ENCODE data around the gene GALNT7.
A peak's percentile ranks its signal among the peaks of the same experiment; 100 is the strongest.

The GALNT7 gene

GRCh38 chr4:173301518-173302201 is 133.0 kb downstream of the GALNT7 start:
- Mint-ChIP-seq H3K9me3 (no peaks in the 10 kb centered on the region), H3K27me3 (no peaks in the 10 kb centered on the region), H3K4me1 (no peaks in the 10 kb centered on the region), H3K27ac (peak overlapping the region in 1 of 2 donors; percentile 56), H3K4me3 (no peak overlapping the region)
- peak; percentile 40 for ATAC-seq
- DNase-seq: no peak

GRCh38 chr4:173307778-173308177 is 139.2 kb downstream of the GALNT7 start:
- Mint-ChIP-seq H3K27me3 (no peaks in the 10 kb centered on the region), H3K9me3 (no peaks in the 10 kb centered on the region), H3K4me3 (no peak overlapping the region), H3K4me1 (no peaks in the 10 kb centered on the region), H3K27ac (no peak overlapping the region)
- DNase-seq: no peak
- ATAC-seq: no peak

GRCh38 chr4:173311368-173311767 is 142.8 kb downstream of the GALNT7 start:
- ATAC-seq (no peak), DNase-seq (no peak)
- Mint-ChIP-seq H3K27me3 (no peaks in the 10 kb centered on the region), H3K27ac (peak overlapping the region; percentile 14 to 60), H3K4me1 (no peaks in the 10 kb centered on the region), H3K4me3 (no peak overlapping the region), H3K9me3 (no peaks in the 10 kb centered on the region)

GRCh38 chr4:173314715-173315114 is 146.1 kb downstream of the GALNT7 start:
- ATAC-seq (no peak), DNase-seq (no peak)
- Mint-ChIP-seq H3K4me3 (no peak overlapping the region), H3K27me3 (no peaks in the 10 kb centered on the region), H3K27ac (no peak overlapping the region), H3K4me1 (no peaks in the 10 kb centered on the region), H3K9me3 (no peaks in the 10 kb centered on the region)

DNA sequence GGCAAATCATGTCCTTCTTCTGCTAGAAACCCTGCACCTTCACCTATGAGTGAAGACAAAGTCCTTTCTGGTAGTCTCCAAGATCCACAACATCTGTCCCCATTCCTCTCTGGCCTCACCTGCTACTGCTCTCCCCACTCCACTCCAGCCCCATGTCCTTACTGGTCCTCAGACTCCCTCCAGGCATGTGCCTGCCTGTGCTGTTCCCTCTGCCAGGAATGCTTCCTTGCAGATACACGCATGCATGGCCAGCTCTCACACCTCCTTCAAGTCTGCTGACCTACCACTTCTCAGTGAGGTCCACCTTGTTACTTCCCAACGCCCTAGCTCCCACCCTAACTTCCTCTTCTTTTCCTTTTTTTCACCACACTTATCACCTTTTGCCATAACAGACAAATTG is 147.4 kb downstream of the GALNT7 start:
- no peaks in the 10 kb centered on the region for H3K4me1 Mint-ChIP-seq
- no peak overlapping the region for H3K27ac Mint-ChIP-seq
- no peak for DNase-seq
- no peaks in the 10 kb centered on the region for H3K27me3 Mint-ChIP-seq
- no peak overlapping the region for H3K4me3 Mint-ChIP-seq
- H3K9me3 Mint-ChIP-seq: no peaks in the 10 kb centered on the region
- no peak for ATAC-seq

DNA sequence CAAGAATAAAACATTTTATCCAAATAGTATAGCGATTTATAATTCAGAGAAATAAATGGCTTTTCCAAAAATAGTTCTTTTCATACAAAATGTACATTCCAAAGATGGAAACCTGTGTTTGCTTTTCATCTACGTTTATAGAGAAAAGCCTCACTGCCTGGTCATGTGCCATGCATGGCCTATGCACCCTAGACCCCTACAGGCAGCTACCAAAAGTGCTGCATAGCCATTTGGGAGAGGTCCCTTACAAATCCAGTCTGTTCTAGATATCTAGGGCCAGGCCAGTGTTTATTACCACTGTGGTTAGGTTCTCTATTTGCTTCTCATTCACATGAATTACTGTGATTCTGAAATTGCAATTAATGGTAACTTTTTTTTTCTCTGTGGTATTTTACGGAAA is 148.4 kb downstream of the GALNT7 start:
- DNase-seq: no peak
- peak; percentile 74 for ATAC-seq
- Mint-ChIP-seq H3K27ac (no peak overlapping the region), H3K4me1 (no peaks in the 10 kb centered on the region), H3K4me3 (no peak overlapping the region), H3K27me3 (no peaks in the 10 kb centered on the region), H3K9me3 (no peaks in the 10 kb centered on the region)

- ATAC-seq: no peak
- Mint-ChIP-seq H3K27me3 (no peaks in the 10 kb centered on the region), H3K4me3 (no peak overlapping the region), H3K27ac (no peak overlapping the region), H3K4me1 (no peaks in the 10 kb centered on the region), H3K9me3 (no peaks in the 10 kb centered on the region)
- no peak for DNase-seq
These were observed 149.6 kb downstream of the GALNT7 start for GRCh38 chr4:173318240-173318639.

DNA sequence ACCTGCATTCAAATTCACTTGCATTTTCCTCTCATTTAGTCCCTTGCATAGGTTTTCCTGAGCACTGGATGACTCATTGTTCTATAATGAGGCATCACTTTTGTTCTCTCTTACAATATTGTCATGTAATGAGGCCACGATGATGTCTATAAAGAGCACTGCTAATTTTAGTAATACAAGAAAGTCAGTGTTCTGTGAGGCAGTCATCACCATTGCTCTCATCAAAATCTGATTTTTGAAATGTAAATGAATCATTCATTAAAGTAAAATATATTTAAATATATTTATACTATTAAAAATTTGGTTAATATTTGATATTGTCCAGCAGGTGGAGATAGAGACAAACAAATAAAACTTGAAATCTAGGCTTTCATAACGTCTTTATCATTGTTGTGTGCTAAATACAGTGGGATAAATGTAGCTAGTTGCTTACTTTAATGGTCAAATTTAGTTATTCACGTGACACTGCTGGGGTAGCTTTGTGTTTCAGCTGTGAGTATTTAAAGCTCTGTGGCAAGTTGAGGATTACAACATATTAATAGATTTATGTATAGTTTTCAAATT is 150.1 kb downstream of the GALNT7 start:
- DNase-seq: no peak
- no peaks in the 10 kb centered on the region for H3K9me3 Mint-ChIP-seq
- H3K4me3 Mint-ChIP-seq: no peak overlapping the region
- no peaks in the 10 kb centered on the region for H3K4me1 Mint-ChIP-seq
- H3K27me3 Mint-ChIP-seq: no peaks in the 10 kb centered on the region
- ATAC-seq: no peak
- no peak overlapping the region for H3K27ac Mint-ChIP-seq

DNA sequence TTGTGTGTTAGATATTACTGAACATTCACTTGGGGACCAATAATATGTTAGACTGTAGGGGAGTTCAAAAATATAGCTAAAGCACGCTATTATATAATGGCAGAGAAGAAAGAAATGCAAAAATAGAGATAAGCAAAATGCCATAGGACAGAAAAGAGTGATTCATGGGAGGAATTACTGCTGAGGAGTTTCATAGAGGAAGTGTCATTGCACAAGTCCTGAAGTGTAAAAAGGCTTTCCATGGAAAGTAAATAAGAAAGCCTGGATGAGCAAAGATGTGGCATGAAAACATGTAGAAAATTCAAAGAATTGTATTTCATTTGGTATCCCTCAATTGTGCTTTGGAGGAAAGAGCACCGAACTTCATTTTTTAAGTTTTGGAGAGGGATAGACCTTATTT is 151.1 kb downstream of the GALNT7 start:
- Mint-ChIP-seq H3K27me3 (no peaks in the 10 kb centered on the region), H3K9me3 (no peaks in the 10 kb centered on the region), H3K4me3 (no peak overlapping the region), H3K4me1 (no peaks in the 10 kb centered on the region), H3K27ac (no peak overlapping the region)
- no peak for ATAC-seq
- no peak for DNase-seq

DNA sequence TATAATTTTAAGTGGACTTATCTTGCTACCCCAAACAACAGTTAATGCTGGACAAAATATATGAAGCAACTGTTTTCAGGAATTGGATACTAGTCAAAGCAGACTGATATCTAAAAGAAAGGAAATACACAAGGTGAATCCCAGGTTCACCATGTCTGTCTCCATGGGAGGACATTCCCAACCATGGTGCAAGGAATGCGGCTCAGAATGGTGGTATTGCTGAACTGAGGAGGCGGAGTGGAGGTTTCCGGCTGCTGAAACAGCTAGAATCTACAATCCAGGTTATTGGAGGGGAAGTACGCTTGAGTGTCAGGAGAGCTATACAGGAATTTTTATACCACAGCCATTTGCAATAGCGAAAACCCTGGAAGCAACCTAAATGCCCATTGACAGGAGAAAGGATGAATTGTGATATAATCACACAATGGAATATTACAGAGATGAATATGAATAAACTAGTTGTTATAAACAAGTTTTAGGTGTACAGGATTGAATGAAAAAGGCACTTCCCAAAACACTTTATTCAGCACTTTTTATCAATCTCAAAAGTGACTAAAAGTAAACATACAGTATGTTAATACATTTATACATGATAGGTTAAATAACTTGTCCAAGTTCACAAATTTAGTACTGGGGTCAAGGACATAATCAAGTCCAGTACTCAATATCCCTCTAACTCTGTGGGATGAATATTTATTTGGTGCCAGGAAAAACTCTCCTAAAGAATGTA is 156.6 kb downstream of the GALNT7 start:
- ATAC-seq: no peak
- Mint-ChIP-seq H3K27ac (no peak overlapping the region), H3K4me3 (no peak overlapping the region), H3K4me1 (no peaks in the 10 kb centered on the region), H3K27me3 (no peaks in the 10 kb centered on the region), H3K9me3 (no peaks in the 10 kb centered on the region)
- no peak for DNase-seq

- no peaks in the 10 kb centered on the region for H3K27me3 Mint-ChIP-seq
- no peak overlapping the region for H3K4me3 Mint-ChIP-seq
- no peak for DNase-seq
- no peak overlapping the region for H3K27ac Mint-ChIP-seq
- no peaks in the 10 kb centered on the region for H3K9me3 Mint-ChIP-seq
- ATAC-seq: no peak
- H3K4me1 Mint-ChIP-seq: peaks cover 14% of the 10 kb centered on the region
These were observed 159.8 kb downstream of the GALNT7 start for GRCh38 chr4:173328236-173328901.

DNA sequence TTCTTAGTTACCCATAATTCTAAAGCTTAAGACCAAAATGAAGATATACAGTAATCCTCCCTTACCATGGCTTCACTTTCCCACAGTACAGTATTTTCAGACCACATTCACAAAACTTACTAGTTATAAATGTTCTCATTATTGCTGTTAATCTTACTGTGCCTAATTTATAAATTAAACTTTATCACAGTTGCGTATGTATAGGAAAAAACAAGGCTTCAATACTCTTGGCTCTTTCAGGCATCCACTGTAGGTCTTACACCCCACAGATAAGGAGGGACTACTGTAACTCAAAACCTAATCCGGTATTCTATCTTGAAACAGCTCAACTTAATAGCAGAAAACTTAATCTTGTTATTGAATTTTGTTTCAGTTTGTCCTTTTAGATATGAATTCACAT is 162.0 kb downstream of the GALNT7 start:
- DNase-seq (no peak), ATAC-seq (no peak)
- Mint-ChIP-seq H3K27me3 (no peaks in the 10 kb centered on the region), H3K27ac (peak overlapping the region in 1 of 2 donors; percentile 23), H3K4me3 (no peak overlapping the region), H3K4me1 (peaks cover 24% of the 10 kb centered on the region), H3K9me3 (no peaks in the 10 kb centered on the region)

DNA sequence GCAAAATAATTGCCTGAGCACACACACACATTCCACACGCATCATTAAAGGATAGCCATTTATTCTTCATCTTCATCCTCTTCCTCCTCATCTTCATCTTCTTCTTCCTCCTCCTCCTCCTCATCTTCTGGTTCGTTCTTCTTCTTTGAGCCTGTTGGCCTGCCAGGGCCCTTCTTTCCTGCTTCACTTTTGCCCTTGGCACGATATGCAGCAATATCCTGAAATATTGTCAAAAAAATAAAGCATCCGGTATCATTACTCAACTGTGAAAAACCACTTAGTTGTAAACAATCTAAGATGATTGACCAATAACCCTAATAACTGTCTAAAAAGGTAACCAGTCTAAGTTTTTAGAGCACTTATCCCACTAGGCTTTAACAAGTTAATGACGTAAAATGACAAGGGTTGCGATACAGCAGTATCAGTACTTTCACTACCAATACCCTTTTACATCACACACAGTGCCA is 163.4 kb downstream of the GALNT7 start:
- Mint-ChIP-seq H3K4me3 (peak overlapping the region; percentile 77 to 96), H3K27me3 (peaks cover 10% of the 10 kb centered on the region), H3K9me3 (no peaks in the 10 kb centered on the region), H3K27ac (peak overlapping the region; percentile 97 to 100), H3K4me1 (peaks cover 24% of the 10 kb centered on the region)
- no peak for ATAC-seq
- DNase-seq: no peak

GRCh38 chr4:173332963-173333657 is 164.5 kb downstream of the GALNT7 start:
- DNase-seq: peak in 1 of 2 donors; percentile 21
- Mint-ChIP-seq H3K27ac (peak overlapping the region; percentile 96 to 100), H3K9me3 (no peaks in the 10 kb centered on the region), H3K27me3 (peaks cover 19% of the 10 kb centered on the region), H3K4me1 (peaks cover 29% of the 10 kb centered on the region), H3K4me3 (peak overlapping the region; percentile 77 to 96)
- no peak for ATAC-seq

DNA sequence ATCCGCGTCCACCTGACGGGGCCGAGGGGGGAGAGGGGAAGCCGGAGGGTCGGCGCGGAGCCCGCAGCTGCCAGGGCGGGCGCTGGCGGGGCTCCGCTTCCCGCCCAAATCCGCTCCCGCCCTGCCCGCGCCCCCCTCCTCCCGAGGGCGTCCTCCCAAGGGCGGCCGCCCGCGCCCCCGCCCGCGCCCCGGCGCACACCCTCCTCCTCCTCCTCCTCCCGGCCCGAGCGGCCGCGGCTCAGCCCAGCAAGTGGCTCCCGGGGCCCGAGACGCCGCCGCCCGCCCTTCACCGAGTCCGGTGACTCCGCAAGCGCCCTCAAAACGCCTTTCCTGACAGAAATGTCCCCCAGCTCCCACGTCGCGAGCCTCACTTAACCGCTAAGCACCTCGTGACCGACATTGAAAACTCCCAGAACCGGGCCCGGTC is 165.1 kb downstream of the GALNT7 start:
- peak overlapping the region; percentile 96 to 98 for H3K4me3 Mint-ChIP-seq
- H3K4me1 Mint-ChIP-seq: peaks cover 29% of the 10 kb centered on the region
- peaks cover 19% of the 10 kb centered on the region for H3K27me3 Mint-ChIP-seq
- DNase-seq (peak in 1 of 2 donors; percentile 53), ATAC-seq (peak; percentile 25)
- H3K27ac Mint-ChIP-seq: peak overlapping the region; percentile 100
- no peaks in the 10 kb centered on the region for H3K9me3 Mint-ChIP-seq
